Stimulated activated CD4-positive, alpha-beta T cell treated with anti-CD3 and anti-CD28 coated beads, Interleukin-12 subunit alpha, Interleukin-12 subunit beta, amount 100 ng/mL, for 48 hours (primary cell): ENCODE results near the gene CASP3.
"Not testable (repeated sequence)": the region's sequence is repeated elsewhere in the genome, so short reads cannot be mapped to it uniquely, and the experiment has no call there.

Experiments used
- DNase-seq, 3 donors: peaks; one replicate each; pipeline ENCODE4 v3.0.0-alpha.2; 2020; ENCODE audit warnings: low read depth in 2 of 3, low spot score in 1 of 3

CASP3 gene

GRCh38 chr4:184636144-184636543 lies 13.1 kb downstream of the CASP3 start:
- no peak for DNase-seq

GRCh38 chr4:184635381-184635780 lies 13.9 kb downstream of the CASP3 start:
- DNase-seq, result no peak

GRCh38 chr4:184632842-184633241 lies 16.4 kb downstream of the CASP3 start:
- DNase-seq, result no peak

- no peak for DNase-seq
Observed at GRCh38 chr4:184628103-184628502, 21.1 kb downstream of the CASP3 start.

- not testable (repeated sequence) for DNase-seq
Observed at GRCh38 chr4:184625783-184626596, 23.3 kb downstream of the CASP3 start.

GRCh38 chr4:184624972-184625554 lies 24.2 kb downstream of the CASP3 start:
- DNase-seq, result no peak

- DNase-seq, result not testable (repeated sequence)
Observed at GRCh38 chr4:184624504-184624903, 24.7 kb downstream of the CASP3 start.

- no peak for DNase-seq
Observed at GRCh38 chr4:184621518-184621917, 27.7 kb downstream of the CASP3 start.

- no peak for DNase-seq
Observed at GRCh38 chr4:184620212-184620867, 28.9 kb downstream of the CASP3 start.

- no peak for DNase-seq
Observed at GRCh38 chr4:184617600-184618196, 31.5 kb downstream of the CASP3 start.

- no peak for DNase-seq
Observed at GRCh38 chr4:184616633-184617551, 32.4 kb downstream of the CASP3 start.

- DNase-seq, result not testable (repeated sequence)
Observed at GRCh38 chr4:184616168-184616567, 33.1 kb downstream of the CASP3 start.

- DNase-seq, result no peak
Observed at GRCh38 chr4:184614509-184614908, 34.7 kb downstream of the CASP3 start.

- DNase-seq, result no peak
Observed at GRCh38 chr4:184613405-184613804, 35.8 kb downstream of the CASP3 start.

- DNase-seq, result no peak
Observed at GRCh38 chr4:184612074-184612473, 37.2 kb downstream of the CASP3 start.

GRCh38 chr4:184607429-184607828 lies 41.8 kb downstream of the CASP3 start:
- DNase-seq, result not testable (repeated sequence)

- DNase-seq, result not testable (repeated sequence)
Observed at GRCh38 chr4:184602857-184603256, 46.4 kb downstream of the CASP3 start.

GRCh38 chr4:184600982-184601381 lies 48.3 kb downstream of the CASP3 start:
- not testable (repeated sequence) for DNase-seq

GRCh38 chr4:184599492-184600135 lies 49.6 kb downstream of the CASP3 start:
- DNase-seq, result no peak
